Panc1 (cell line): ENCODE measurements around the gene SMIM29. TPM values are rescaled to one million over a fixed set of nuclear protein-coding genes. Genes with fewer than 3 reads are reported as not detected.

Experiments
- ATAC-seq: fragments of 200-7000 bp; cut with Tn5 transposase; 2 replicates; pipeline ENCODE4 v1.9.1; 2020; ENCODE audit warnings: mild to moderate bottlenecking, moderate library complexity
- BruUV-seq: library from RNA; stranded (reverse); fragments of 400-500 nt; replicated peaks from 2 replicates; lab custom pipeline; 2021; lab: Mats Ljungman, UMichigan
- CTCF ChIA-PET: fragments of 300-600 bp; sonication (Branson Sonifier 250); formaldehyde crosslinking; loops from one replicate; lab custom pipeline; 2022; ENCODE audit warnings: antibody characterized with exemption; lab: Charles Lee
- POLR2A ChIA-PET: fragments of 300-600 bp; sonication (Branson Sonifier 250); formaldehyde crosslinking; loops from one replicate; lab custom pipeline; 2022; ENCODE audit warnings: antibody characterized with exemption; lab: Charles Lee
- DNase-seq: peaks from one replicate; pipeline ENCODE4 v3.0.0-alpha.2; 2010; ENCODE audit warnings: low read depth, low spot score
- H3K27ac ChIP-seq: 2 replicates; pipeline ENCODE4 v1.5.1; 2011; ENCODE audit warnings: mild to moderate bottlenecking, low read length, inconsistent platforms
- H3K27me3 ChIP-seq: fragments of 200-500 bp; sonication (Bioruptor generic); 2 replicates; pipeline ENCODE4 v1.6.0; 2014; ENCODE audit warnings: low read length, inconsistent platforms; ENCODE audit not compliant: control insufficient read depth, insufficient read depth
- H3K36me3 ChIP-seq: fragments of 200-500 bp; sonication (Bioruptor generic); 2 replicates; pipeline ENCODE4 v1.5.1; 2014; ENCODE audit warnings: inconsistent platforms, mild to moderate bottlenecking, low read length, moderate library complexity; ENCODE audit not compliant: control insufficient read depth, insufficient read depth
- H3K4me1 ChIP-seq: 2 replicates; pipeline ENCODE4 v1.5.1; 2011; ENCODE audit warnings: inconsistent platforms, mild to moderate bottlenecking, low read length, moderate library complexity; ENCODE audit not compliant: control insufficient read depth, insufficient read depth
- H3K4me3 ChIP-seq, 2 experiments: 2 replicates each; pipeline ENCODE4 v1.5.1; 2011 to 2012; ENCODE audit warnings: low read depth in 2 of 2, low read length in 2 of 2, mild to moderate bottlenecking in 2 of 2, inconsistent platforms in 1 of 2, moderate library complexity in 1 of 2
- H3K9me3 ChIP-seq: fragments of 200-500 bp; sonication (Bioruptor generic); 2 replicates; pipeline ENCODE4 v1.5.1; 2014; ENCODE audit warnings: low read depth, mild to moderate bottlenecking, inconsistent platforms, low read length, moderate library complexity; ENCODE audit not compliant: control insufficient read depth, insufficient read depth
- CTCF ChIP-seq: fragments of 450-650 bp; IDR thresholded peaks from 2 replicates; pipeline ENCODE4 v1.5.1; 2017; ENCODE audit warnings: mild to moderate bottlenecking
- POLR2AphosphoS5 ChIP-seq: IDR thresholded peaks from 2 replicates; pipeline ENCODE4 v1.6.1; 2012; ENCODE audit warnings: mild to moderate bottlenecking, low read depth, low read length, moderate library complexity
- REST ChIP-seq, 2 experiments: IDR thresholded peaks; 2 replicates each; pipeline ENCODE4 v1.6.1; 2011 to 2012; ENCODE audit warnings: low read depth in 2 of 2, control low read depth in 1 of 2, low read length in 1 of 2, mild to moderate bottlenecking in 1 of 2, moderate library complexity in 1 of 2; ENCODE audit not compliant: insufficient read depth in 1 of 2
- SIN3A ChIP-seq: IDR thresholded peaks from 2 replicates; pipeline ENCODE4 v1.6.1; 2012; ENCODE audit warnings: low read depth, mild to moderate bottlenecking, low read length, moderate library complexity, borderline replicate concordance; ENCODE audit not compliant: insufficient read depth
- TCF7L2 ChIP-seq: IDR thresholded peaks from 2 replicates; pipeline ENCODE4 v1.6.1; 2011; ENCODE audit warnings: mild to moderate bottlenecking, low read depth, low read length, inconsistent platforms
- in situ Hi-C: cut with HindIII; loops from 2 replicates; pipeline ENCODE4 v1.10.0; 2016; ENCODE audit warnings: low sequenced_read_pairs, low pct_unique_long_range_greater_than_20kb
- intact Hi-C: fragments of 100-400 bp; cut with micrococcal nuclease; formaldehyde crosslinking; loops from one replicate; pipeline ENCODE4 v1.10.0; 2022; ENCODE audit not compliant: unreplicated experiment
- total RNA-seq: library from RNA; stranded (reverse); gene quantifications from one replicate; pipeline ENCODE4 v1.2.1, GENCODE V29; 2021; ENCODE audit not compliant: unreplicated experiment

SMIM29 gene
- total RNA-seq, 1 experiment from 2014 or later, result 35.6 TPM

- intact Hi-C loops, result no loop called here
- in situ Hi-C loops, result no loop called here
- ChIA-PET CTCF (no interaction called here), POLR2A (interaction anchor here (1.2 kb wide), 1 partner anchor 18 kb away, joined by 3 read pairs; no protein-coding TSS in a partner anchor)
- Histone ChIP-seq H3K27me3 (no peaks in the 10 kb centered on the region), H3K27ac (no peak overlapping the region), H3K4me3 (no peak overlapping the region), H3K9me3 (no peaks in the 10 kb centered on the region), H3K36me3 (no peaks in the 10 kb centered on the region), H3K4me1 (no peaks in the 10 kb centered on the region)
- no peak for TF ChIP-seq CTCF
- TF ChIP-seq SIN3A, result no peak
- no peak for TF ChIP-seq REST (IDR thresholded peaks at IDR 0.05; ENCODE audit: insufficient read depth in 1 of 2, low read depth in 2 of 2, low read length in 1 of 2)
- TF ChIP-seq POLR2AphosphoS5, result no peak
- TF ChIP-seq TCF7L2, result no peak
- DNase-seq (no peak), ATAC-seq (no peak)
- no TSS peak for BruUV-seq
Observed at GRCh38 chr6:34277763-34278112, 28.9 kb upstream of the SMIM29 start.

- BruUV-seq, result no TSS peak
- no peaks in the 10 kb centered on the region for H3K4me1 ChIP-seq
- ChIA-PET POLR2A (interaction anchor here (1.2 kb wide), 1 partner anchor 19 kb away, joined by 3 read pairs; no protein-coding TSS in a partner anchor), CTCF (no interaction called here)
- no peak overlapping the region for H3K4me3 ChIP-seq
- TF ChIP-seq REST (IDR thresholded peaks at IDR 0.05; ENCODE audit: insufficient read depth in 1 of 2, low read depth in 2 of 2, low read length in 1 of 2), result no peak
- no peak for TF ChIP-seq POLR2AphosphoS5
- no peaks in the 10 kb centered on the region for H3K9me3 ChIP-seq
- no peak for DNase-seq
- in situ Hi-C loops, result no loop called here
- ATAC-seq, result 0 out of 2 replicates have a peak, but pooled peaks have one; percentile 35
- H3K27me3 ChIP-seq, result no peaks in the 10 kb centered on the region
- H3K36me3 ChIP-seq, result no peaks in the 10 kb centered on the region
- intact Hi-C loops, result no loop called here
- no peak overlapping the region for H3K27ac ChIP-seq
Observed at GRCh38 chr6:34276881-34277762, 28.3 kb upstream of the SMIM29 start.
